HepG2 (cell line): ENCODE measurements around the gene SLC2A10. TPM values are rescaled to one million over a fixed set of nuclear protein-coding genes. Genes with fewer than 3 reads are reported as not detected.

Source experiments
- ESRRA ChIP-seq: sonication (generic); formaldehyde crosslinking; IDR thresholded peaks from 2 replicates; pipeline ENCODE4 v1.5.1; 2020; ENCODE audit warnings: mild to moderate bottlenecking, low read depth, missing genetic modification reagents
- ETV6 ChIP-seq: sonication (generic); formaldehyde crosslinking; conservative IDR thresholded peaks from 2 replicates; pipeline ENCODE4 v1.4.0; 2020; ENCODE audit warnings: missing genetic modification reagents
- FOXM1 ChIP-seq: sonication (generic); formaldehyde crosslinking; IDR thresholded peaks from 2 replicates; pipeline ENCODE4 v1.5.0; 2020; ENCODE audit warnings: missing genetic modification reagents
- RFXAP ChIP-seq: sonication (generic); formaldehyde crosslinking; IDR thresholded peaks from 2 replicates; pipeline ENCODE4 v1.4.0; 2020; ENCODE audit warnings: missing genetic modification reagents, borderline replicate concordance
- ZBTB38 ChIP-seq: sonication (generic); formaldehyde crosslinking; IDR thresholded peaks from 2 replicates; pipeline ENCODE4 v1.5.1; 2020; ENCODE audit warnings: mild to moderate bottlenecking, missing genetic modification reagents
- ZBTB8A ChIP-seq: sonication (generic); formaldehyde crosslinking; IDR thresholded peaks from 2 replicates; pipeline ENCODE4 v1.4.0; 2020; ENCODE audit warnings: mild to moderate bottlenecking, low read depth, missing genetic modification reagents, borderline replicate concordance
- ZGPAT ChIP-seq: IDR thresholded peaks from 2 replicates; pipeline ENCODE4 v1.6.1; 2016; ENCODE audit warnings: mild to moderate bottlenecking
- ZKSCAN1 ChIP-seq: fragments of 150-350 bp; IDR thresholded peaks from 2 replicates; pipeline ENCODE4 v1.6.1; 2014; ENCODE audit warnings: low read length
- ZNF30 ChIP-seq: sonication (generic); formaldehyde crosslinking; IDR thresholded peaks from 2 replicates; pipeline ENCODE4 v1.5.0; 2020; ENCODE audit warnings: mild to moderate bottlenecking, missing genetic modification reagents
- ZNF557 ChIP-seq: sonication (generic); formaldehyde crosslinking; IDR thresholded peaks from 2 replicates; pipeline ENCODE4 v1.4.0; 2020; ENCODE audit warnings: missing genetic modification reagents
- ZNF580 ChIP-seq: IDR thresholded peaks from 2 replicates; pipeline ENCODE4 v1.6.1; 2016; ENCODE audit warnings: low read depth, borderline replicate concordance
- ZNF605 ChIP-seq: sonication (generic); formaldehyde crosslinking; IDR thresholded peaks from 2 replicates; pipeline ENCODE4 v1.8.0; 2022; ENCODE audit warnings: mild to moderate bottlenecking, missing genetic modification reagents
- ZNF704 ChIP-seq: sonication (generic); formaldehyde crosslinking; IDR thresholded peaks from 2 replicates; pipeline ENCODE4 v1.8.1; 2023; ENCODE audit warnings: mild to moderate bottlenecking, inconsistent platforms, moderate library complexity, missing genetic modification reagents, borderline replicate concordance
- ZNF766 ChIP-seq: sonication (generic); formaldehyde crosslinking; IDR thresholded peaks from 2 replicates; pipeline ENCODE4 v1.5.0; 2020; ENCODE audit warnings: missing genetic modification reagents, borderline replicate concordance
- polyA plus RNA-seq, 8 experiments: library from polyadenylated mRNA; depleted of rRNA in 3 of 8; stranded (reverse) in 7 of 8; unstranded in 1 of 8; fragments of >200 nt; fragmentation: Illumina TruSeq in 4 of 8; extraction: Trizol in 4 of 8; gene quantifications; 2 replicates each; pipeline versions ENCODE4 v1.2.1 to v1.2.3, GENCODE V29; 2011 to 2016; ENCODE audit warnings: low read depth in 4 of 8, missing spikeins in 1 of 8, mixed read lengths in 1 of 8; ENCODE audit not compliant: insufficient read depth in 1 of 8
- total RNA-seq, 5 experiments: library from RNA; depleted of rRNA; stranded (reverse); fragments of >200 nt; fragmentation: Illumina TruSeq; extraction: Trizol; gene quantifications; 2 replicates each; pipeline ENCODE4 v1.2.3, GENCODE V29; 2016; ENCODE audit warnings: low read depth in 1 of 5
- TF ChIP-seq, protein P1 (sequence below): sonication (generic); formaldehyde crosslinking; IDR thresholded peaks from 2 replicates; pipeline ENCODE4 v1.4.0; 2020; ENCODE audit warnings: mild to moderate bottlenecking, missing genetic modification reagents
- TF ChIP-seq, protein P2 (sequence below): sonication (generic); formaldehyde crosslinking; conservative IDR thresholded peaks from 2 replicates; pipeline ENCODE4 v1.5.0; 2020; ENCODE audit warnings: missing genetic modification reagents

Gene SLC2A10
- total and polyA plus RNA-seq, 2 of the 13 experiments (the other 11 are each of a cell fraction or from before 2014, with no cell fraction given): 16.0 to 18.4 TPM

- TF ChIP-seq ZNF30 (CRISPR knock-in tag) (0 out of 2 replicates have a peak, but pooled peaks have one; percentile 20), ZNF704 (CRISPR knock-in tag) (0 out of 2 replicates have a peak, but pooled peaks have one; percentile 5), ETV6 (CRISPR knock-in tag) (no peak), ZNF766 (CRISPR knock-in tag) (peak; percentile 56; the same call in 1 of the 2 replicates), ZNF557 (CRISPR knock-in tag) (no peak), ZBTB8A (CRISPR knock-in tag) (no peak), ZKSCAN1 (peak; percentile 94), FOXM1 (CRISPR knock-in tag) (no peak), ZNF580 (CRISPR knock-in tag) (0 out of 2 replicates have a peak, but pooled peaks have one; percentile 3), ZGPAT (CRISPR knock-in tag) (no peak), ESRRA (CRISPR knock-in tag) (no peak; the same call in 1 of the 2 replicates), ZNF605 (0 out of 2 replicates have a peak, but pooled peaks have one; percentile 5), RFXAP (CRISPR knock-in tag) (peak; percentile 4; the same call in 1 of the 2 replicates), ZBTB38 (CRISPR knock-in tag) (peak; percentile 81)
- TF ChIP-seq, protein P1, sequence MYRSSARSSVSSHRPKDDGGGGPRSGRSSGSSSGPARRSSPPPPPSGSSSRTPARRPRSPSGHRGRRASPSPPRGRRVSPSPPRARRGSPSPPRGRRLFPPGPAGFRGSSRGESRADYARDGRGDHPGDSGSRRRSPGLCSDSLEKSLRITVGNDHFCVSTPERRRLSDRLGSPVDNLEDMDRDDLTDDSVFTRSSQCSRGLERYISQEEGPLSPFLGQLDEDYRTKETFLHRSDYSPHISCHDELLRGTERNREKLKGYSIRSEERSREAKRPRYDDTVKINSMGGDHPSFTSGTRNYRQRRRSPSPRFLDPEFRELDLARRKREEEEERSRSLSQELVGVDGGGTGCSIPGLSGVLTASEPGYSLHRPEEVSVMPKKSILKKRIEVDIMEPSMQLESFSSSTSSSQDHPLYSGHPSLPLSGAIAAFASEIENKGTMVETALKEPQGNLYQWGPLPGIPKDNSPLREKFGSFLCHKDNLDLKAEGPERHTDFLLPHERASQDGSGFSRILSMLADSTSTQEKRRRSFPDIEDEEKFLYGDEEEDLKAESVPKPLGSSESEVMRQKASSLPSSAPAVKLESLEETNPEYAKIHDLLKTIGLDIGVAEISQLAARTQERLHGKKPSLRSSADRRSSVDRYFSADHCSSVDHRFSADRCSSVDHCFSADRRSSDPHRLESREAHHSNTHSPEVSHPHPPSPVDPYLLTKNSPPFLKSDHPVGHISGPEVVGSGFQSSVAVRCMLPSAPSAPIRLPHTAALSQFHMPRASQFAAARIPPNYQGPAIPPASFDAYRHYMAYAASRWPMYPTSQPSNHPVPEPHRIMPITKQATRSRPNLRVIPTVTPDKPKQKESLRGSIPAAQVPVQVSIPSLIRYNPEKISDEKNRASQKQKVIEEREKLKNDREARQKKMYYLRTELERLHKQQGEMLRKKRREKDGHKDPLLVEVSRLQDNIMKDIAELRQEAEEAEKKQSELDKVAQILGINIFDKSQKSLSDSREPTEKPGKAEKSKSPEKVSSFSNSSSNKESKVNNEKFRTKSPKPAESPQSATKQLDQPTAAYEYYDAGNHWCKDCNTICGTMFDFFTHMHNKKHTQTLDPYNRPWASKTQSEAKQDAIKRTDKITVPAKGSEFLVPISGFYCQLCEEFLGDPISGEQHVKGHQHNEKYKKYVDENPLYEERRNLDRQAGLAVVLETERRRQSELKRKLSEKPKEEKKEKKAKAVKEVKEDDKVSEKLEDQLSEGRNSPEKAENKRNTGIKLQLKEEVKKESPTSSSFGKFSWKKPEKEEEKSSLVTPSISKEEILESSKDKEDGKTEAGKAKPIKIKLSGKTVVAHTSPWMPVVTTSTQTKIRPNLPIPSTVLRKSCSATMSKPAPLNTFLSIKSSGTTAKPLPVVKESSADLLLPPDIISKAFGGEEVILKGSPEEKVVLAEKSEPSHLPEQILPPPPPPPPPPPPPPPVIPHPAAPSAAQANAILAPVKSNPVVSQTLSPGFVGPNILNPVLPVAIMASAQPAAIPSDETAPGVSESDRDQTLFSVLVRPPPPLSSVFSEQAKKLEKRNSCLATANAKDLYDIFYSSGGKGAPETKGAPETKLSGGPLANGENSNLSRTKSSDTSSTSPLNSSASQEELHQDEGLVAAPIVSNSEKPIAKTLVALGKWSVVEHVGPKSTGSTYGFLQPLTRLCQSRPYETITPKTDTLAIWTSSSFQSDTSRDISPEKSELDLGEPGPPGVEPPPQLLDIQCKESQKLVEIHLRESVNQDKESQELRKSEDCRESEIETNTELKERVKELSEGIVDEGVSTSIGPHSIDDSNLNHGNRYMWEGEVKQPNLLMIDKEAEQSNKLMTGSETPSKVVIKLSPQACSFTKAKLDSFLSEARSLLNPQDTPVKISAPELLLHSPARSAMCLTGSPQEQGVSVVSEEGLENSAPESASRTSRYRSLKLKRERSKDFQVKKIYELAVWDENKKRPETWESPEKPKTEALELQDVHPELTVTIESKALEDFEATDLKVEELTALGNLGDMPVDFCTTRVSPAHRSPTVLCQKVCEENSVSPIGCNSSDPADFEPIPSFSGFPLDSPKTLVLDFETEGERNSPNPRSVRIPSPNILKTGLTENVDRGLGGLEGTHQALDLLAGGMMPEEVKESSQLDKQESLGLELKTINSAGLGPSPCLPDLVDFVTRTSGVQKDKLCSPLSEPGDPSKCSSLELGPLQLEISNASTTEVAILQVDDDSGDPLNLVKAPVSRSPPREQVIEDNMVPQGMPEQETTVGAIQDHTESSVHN: no peak; the same call in 1 of the 2 replicates
- TF ChIP-seq, protein P2, sequence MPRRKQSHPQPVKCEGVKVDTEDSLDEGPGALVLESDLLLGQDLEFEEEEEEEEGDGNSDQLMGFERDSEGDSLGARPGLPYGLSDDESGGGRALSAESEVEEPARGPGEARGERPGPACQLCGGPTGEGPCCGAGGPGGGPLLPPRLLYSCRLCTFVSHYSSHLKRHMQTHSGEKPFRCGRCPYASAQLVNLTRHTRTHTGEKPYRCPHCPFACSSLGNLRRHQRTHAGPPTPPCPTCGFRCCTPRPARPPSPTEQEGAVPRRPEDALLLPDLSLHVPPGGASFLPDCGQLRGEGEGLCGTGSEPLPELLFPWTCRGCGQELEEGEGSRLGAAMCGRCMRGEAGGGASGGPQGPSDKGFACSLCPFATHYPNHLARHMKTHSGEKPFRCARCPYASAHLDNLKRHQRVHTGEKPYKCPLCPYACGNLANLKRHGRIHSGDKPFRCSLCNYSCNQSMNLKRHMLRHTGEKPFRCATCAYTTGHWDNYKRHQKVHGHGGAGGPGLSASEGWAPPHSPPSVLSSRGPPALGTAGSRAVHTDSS (CRISPR knock-in tag): no peak
Measured at GRCh38 chr20:46710153-46710913, 884 bp downstream of the SLC2A10 start (continued).
